Keratinocyte (primary cell): ENCODE measurements around the gene EXOC4. TPM values are rescaled to one million over a fixed set of nuclear protein-coding genes. Genes with fewer than 3 reads are reported as not detected.

ENCODE experiments used
- DNase-seq: peaks from one replicate; pipeline ENCODE4 v3.0.0-alpha.2; 2011; ENCODE audit warnings: low read depth, missing footprints, low spot score
- FAIRE-seq: peaks from 2 replicates; lab custom pipeline; 2011; peaks lifted over from hg19 to GRCh38; lab: Jason Lieb, UNC
- H2AFZ ChIP-seq: 2 replicates; pipeline ENCODE4 v1.6.0; 2012; ENCODE audit warnings: low read length, control low read depth, inconsistent platforms; ENCODE audit not compliant: control insufficient read depth
- H3K27ac ChIP-seq: 2 replicates; pipeline ENCODE4 v1.5.1; 2011; ENCODE audit warnings: low read length; ENCODE audit not compliant: control insufficient read depth, insufficient read depth
- H3K27me3 ChIP-seq: 3 replicates; pipeline ENCODE4 v1.6.0; 2011; ENCODE audit warnings: low read length; ENCODE audit not compliant: control insufficient read depth, insufficient read depth; ENCODE audit errors: extremely low read depth
- H3K36me3 ChIP-seq, 2 experiments: 2 replicates in 1 of 2; 3 replicates in 1 of 2; pipeline ENCODE4 v1.5.1; 2011; ENCODE audit warnings: low read length in 2 of 2, mild to moderate bottlenecking in 1 of 2; ENCODE audit not compliant: control insufficient read depth in 2 of 2, insufficient read depth in 2 of 2; ENCODE audit errors: extremely low read depth in 1 of 2
- H3K4me1 ChIP-seq: 3 replicates; pipeline ENCODE4 v1.5.1; 2011; ENCODE audit warnings: low read length; ENCODE audit not compliant: control insufficient read depth, insufficient read depth; ENCODE audit errors: extremely low read depth
- H3K4me2 ChIP-seq: 3 replicates; pipeline ENCODE4 v1.6.0; 2011; ENCODE audit warnings: low read depth, low read length; ENCODE audit not compliant: control insufficient read depth, insufficient read depth; ENCODE audit errors: extremely low read depth
- H3K4me3 ChIP-seq, 3 experiments: fragments of 200-600 bp in 1 of 3; sonication (generic) in 1 of 3; 2 replicates in 2 of 3; 3 replicates in 1 of 3; pipeline ENCODE4 v1.5.1; 2011 to 2016; ENCODE audit warnings: low read length in 3 of 3, mild to moderate bottlenecking in 3 of 3, control low read depth in 2 of 3, inconsistent platforms in 1 of 3, low read depth in 1 of 3, mixed read lengths in 1 of 3, mixed run types in 1 of 3, moderate library complexity in 1 of 3; ENCODE audit not compliant: control insufficient read depth in 2 of 3, insufficient read depth in 2 of 3; ENCODE audit errors: extremely low read depth in 1 of 3
- H3K79me2 ChIP-seq: 2 replicates; pipeline ENCODE4 v1.6.0; 2012; ENCODE audit warnings: low read length; ENCODE audit not compliant: control insufficient read depth, insufficient read depth
- H3K9ac ChIP-seq: 3 replicates; pipeline ENCODE4 v1.6.0; 2011; ENCODE audit warnings: low read length; ENCODE audit not compliant: control insufficient read depth, insufficient read depth; ENCODE audit errors: extremely low read depth
- H3K9me1 ChIP-seq: 3 replicates; pipeline ENCODE4 v1.6.0; 2011; ENCODE audit warnings: low read length; ENCODE audit not compliant: control insufficient read depth, insufficient read depth; ENCODE audit errors: extremely low read depth
- H3K9me3 ChIP-seq: 2 replicates; pipeline ENCODE4 v1.5.1; 2012; ENCODE audit warnings: low read depth, low read length; ENCODE audit not compliant: control insufficient read depth
- H4K20me1 ChIP-seq: 3 replicates; pipeline ENCODE4 v1.6.0; 2011; ENCODE audit warnings: low read length; ENCODE audit not compliant: control insufficient read depth, insufficient read depth; ENCODE audit errors: extremely low read depth
- CTCF ChIP-seq, 3 experiments: IDR thresholded peaks in 1 of 3; conservative IDR thresholded peaks in 1 of 3; optimal IDR thresholded peaks in 1 of 3; 2 replicates in 2 of 3; 3 replicates in 1 of 3; pipeline versions ENCODE3 to v1.5.1; 2011; ENCODE audit warnings: low read length in 3 of 3, mild to moderate bottlenecking in 3 of 3, moderate library complexity in 2 of 3, control low read depth in 1 of 3, inconsistent platforms in 1 of 3; ENCODE audit not compliant: insufficient read depth in 2 of 3; ENCODE audit errors: extremely low read depth in 1 of 3
- EZH2 ChIP-seq: IDR thresholded peaks from one replicate; pipeline ENCODE4 v1.6.1; 2012; ENCODE audit warnings: inconsistent platforms, mild to moderate bottlenecking, low read length, moderate library complexity
- dilution Hi-C: fragments of 300-500 bp; cut with MboI; formaldehyde crosslinking; loops from one replicate; pipeline ENCODE4 v1.7.0; 2020; ENCODE audit warnings: low sequenced_read_pairs; ENCODE audit not compliant: extremely low pct_ligation_motif_present
- polyA plus RNA-seq, 5 experiments: library from polyadenylated mRNA; depleted of rRNA in 3 of 5; stranded (reverse) in 3 of 5; stranded (forward) in 1 of 5; unstranded in 1 of 5; fragments of >200 nt; gene quantifications; 1 replicate in 1 of 5; 2 replicates in 3 of 5; 3 replicates in 1 of 5; pipeline versions ENCODE4 v1.2.1 to v1.2.3, GENCODE V29; 2011 to 2012; ENCODE audit warnings: missing spikeins in 2 of 5, low read depth in 1 of 5, low replicate concordance in 1 of 5

The EXOC4 gene
- polyA plus RNA-seq, 1 donor (not counting 4 experiments of a cell fraction or from before 2014, with no cell fraction given), result 52.6 TPM

GRCh38 chr7:133775201-133775600 lies 522.3 kb downstream of the EXOC4 start:
- Histone ChIP-seq H3K4me1 (peaks cover 25% of the 10 kb centered on the region), H3K79me2 (no peaks in the 10 kb centered on the region), H3K9me1 (no peaks in the 10 kb centered on the region), H3K9me3 (no peaks in the 10 kb centered on the region), H3K4me2 (no peak overlapping the region), H4K20me1 (no peaks in the 10 kb centered on the region), H3K9ac (no peak overlapping the region), H3K27me3 (no peaks in the 10 kb centered on the region), H3K36me3 (no peaks in the 10 kb centered on the region), H3K4me3 (no peak overlapping the region), H2AFZ (no peak overlapping the region), H3K27ac (no peak overlapping the region)
- FAIRE-seq, result no peak
- dilution Hi-C loops, result no loop called here
- no peak for DNase-seq
- TF ChIP-seq EZH2 (no peak), CTCF (optimal IDR thresholded peaks at IDR 0.05 in 1 of 3, IDR thresholded peaks at IDR 0.05 in 1 of 3, conservative IDR thresholded peaks at IDR 0.05 in 1 of 3; ENCODE audit: extremely low read depth in 1 of 3, insufficient read depth in 2 of 3, low read length in 3 of 3) (no peak)

- Histone ChIP-seq H3K9ac (no peak overlapping the region), H3K4me3 (no peak overlapping the region), H3K4me1 (peaks cover 15% of the 10 kb centered on the region), H3K79me2 (no peaks in the 10 kb centered on the region), H3K9me1 (no peaks in the 10 kb centered on the region), H3K36me3 (peaks cover 0 to 2% of the 10 kb centered on the region in 2 experiments), H3K9me3 (no peaks in the 10 kb centered on the region), H4K20me1 (no peaks in the 10 kb centered on the region), H3K4me2 (no peak overlapping the region), H3K27ac (no peak overlapping the region), H3K27me3 (no peaks in the 10 kb centered on the region), H2AFZ (no peak overlapping the region)
- DNase-seq (no peak), FAIRE-seq (no peak)
- dilution Hi-C loops, result no loop called here
- TF ChIP-seq CTCF (optimal IDR thresholded peaks at IDR 0.05 in 1 of 3, IDR thresholded peaks at IDR 0.05 in 1 of 3, conservative IDR thresholded peaks at IDR 0.05 in 1 of 3; ENCODE audit: extremely low read depth in 1 of 3, insufficient read depth in 2 of 3, low read length in 3 of 3), result no peak
- TF ChIP-seq EZH2, result no peak
Measured at GRCh38 chr7:133776266-133776665, 523.4 kb downstream of the EXOC4 start.
